GM18870 (cell line): Measurements from ENCODE around the gene ZNF592.

Experiments used
- ATAC-seq: cut with Tn5 transposase; IDR thresholded peaks from one replicate; pipeline ENCODE4 v1.9.1; 2021; ENCODE audit warnings: moderate library complexity; ENCODE audit not compliant: unreplicated experiment

The ZNF592 gene

DNA sequence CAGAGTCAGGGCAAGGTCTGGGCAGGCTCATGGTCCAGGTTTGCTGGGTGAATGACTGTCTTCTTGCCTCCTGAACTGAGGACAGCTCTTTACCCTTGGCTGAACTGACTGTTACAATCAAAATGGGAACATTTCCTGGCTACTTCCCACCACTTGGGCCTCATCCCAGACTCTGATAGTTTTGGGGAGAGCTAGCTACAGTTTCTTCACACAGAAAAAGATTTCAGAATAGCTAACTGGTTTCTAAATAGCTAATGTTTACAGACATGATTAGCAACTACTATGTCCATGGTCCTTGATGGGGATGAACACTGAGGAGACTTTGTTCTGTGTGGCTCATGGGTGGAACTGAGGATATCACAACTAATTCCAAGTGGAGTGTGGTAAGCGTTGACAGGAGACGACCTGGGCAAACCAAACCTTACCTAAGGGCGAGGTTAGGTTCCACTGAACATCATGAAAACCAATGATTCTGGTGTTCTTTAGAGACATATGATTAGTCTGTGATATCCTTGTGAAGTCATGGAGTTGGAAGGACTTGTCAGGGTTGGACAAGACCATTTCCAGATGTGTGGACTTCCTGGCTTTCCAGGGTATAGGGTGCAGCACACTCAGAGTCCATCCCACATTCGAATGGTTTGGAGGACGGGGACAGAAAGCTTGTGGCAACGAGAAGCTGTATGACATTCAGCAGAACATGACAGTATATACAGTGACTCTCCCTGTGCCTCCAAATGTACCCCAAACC, 76.0 kb downstream of the ZNF592 start:
- no peak for ATAC-seq

- ATAC-seq, result no peak
These were observed 78.0 kb downstream of the ZNF592 start for GRCh38 chr15:84826369-84826823.

DNA sequence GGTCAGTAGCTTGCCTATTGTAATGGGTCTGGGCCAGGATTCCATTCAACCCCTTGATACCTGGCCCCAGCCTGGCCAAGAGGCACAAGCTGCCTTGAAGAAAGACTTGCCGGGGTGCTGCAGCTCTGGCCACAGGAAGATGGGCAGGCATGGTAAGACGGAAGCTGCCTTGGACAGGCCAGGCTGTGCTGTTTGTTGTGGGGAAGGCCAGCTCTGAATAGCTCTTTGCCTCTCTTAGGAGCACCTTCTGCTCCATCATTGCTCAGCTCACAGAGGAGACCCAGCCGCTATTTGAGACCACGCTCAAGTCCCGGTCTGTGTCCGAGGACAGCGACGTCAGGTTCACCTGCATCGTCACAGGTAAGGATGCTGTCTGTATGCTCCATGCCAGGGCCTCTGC, 78.9 kb downstream of the ZNF592 start:
- no peak for ATAC-seq

DNA sequence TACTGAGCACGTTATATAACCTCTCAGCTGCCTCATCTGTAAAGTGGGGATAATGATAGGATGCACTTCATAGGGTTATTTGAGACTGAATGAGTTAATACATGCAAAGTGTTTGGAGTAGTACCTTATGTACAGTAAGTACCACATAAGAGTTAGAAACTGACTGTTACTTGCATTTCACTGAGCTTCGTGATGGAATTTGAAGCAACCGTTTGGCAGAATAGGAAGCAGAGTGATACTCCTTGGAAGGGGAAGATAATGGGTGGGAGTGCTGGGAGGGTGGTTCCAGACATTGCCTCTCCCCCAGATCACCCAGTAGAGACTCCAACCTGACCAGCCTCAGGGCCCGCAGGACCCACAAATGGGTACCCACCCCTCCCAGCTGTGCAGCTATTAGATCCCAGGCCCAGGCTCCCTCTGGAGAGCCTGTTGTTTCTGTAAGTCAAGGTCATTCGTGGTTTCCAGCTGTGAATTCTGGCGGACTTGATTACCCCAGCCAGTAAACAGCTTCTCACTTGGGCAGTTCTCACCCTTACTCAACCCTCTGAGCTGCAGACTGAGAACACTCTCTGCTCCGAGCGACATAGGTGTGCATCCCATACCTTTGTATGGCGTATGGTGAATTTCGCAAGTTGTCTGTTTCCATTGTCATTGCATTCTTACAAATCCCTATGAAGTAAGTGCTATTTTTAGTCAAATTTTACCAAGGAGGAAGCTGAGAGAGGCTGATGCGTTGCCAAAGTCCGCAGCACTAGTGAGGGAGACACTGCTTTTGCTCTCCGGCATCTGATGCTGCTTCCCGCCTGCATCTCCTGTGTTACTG, 79.9 kb downstream of the ZNF592 start:
- ATAC-seq, result no peak

DNA sequence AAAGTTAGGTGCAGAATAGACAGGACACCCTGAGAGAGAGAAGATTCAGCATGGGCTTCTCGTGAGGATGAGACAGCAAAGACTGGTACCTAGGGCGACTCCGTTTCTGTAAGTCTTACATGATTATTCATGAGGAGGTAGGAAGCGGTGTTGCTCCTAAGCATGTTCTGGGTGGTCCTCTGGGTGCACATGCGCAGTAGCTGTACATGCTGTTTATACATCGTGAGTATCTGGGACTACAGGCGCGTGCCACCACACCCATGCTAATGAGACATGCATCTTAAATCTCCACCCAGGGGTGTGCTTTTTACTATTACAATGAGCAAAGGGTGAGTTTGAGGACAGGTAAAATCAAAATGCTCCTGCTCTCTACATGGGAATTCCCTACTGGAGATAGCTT, 81.0 kb downstream of the ZNF592 start:
- ATAC-seq, result no peak

- ATAC-seq, result no peak
These were observed 81.6 kb downstream of the ZNF592 start for GRCh38 chr15:84830036-84830435.

DNA sequence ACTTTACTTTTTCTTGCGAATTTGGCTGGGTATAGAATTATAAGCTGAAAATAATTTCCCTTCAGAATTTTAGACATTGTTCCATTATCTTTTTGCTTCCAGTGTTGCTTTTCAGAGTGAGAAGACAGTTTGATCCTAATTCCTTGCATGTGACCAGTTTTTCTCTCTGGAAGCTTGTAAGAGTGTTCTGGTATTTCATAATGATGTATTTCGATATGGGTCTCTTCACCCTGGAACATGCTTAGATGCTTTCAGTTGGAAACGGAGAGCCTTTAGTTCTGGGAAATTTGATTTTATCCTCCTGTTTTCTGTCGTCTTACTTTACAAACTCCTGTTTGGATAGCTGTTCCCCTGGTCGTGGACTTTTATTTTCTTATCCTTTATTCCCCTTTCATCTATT, 82.6 kb downstream of the ZNF592 start:
- ATAC-seq, result no peak

- no peak for ATAC-seq
These were observed 83.2 kb downstream of the ZNF592 start for GRCh38 chr15:84831613-84832012.

GRCh38 chr15:84832448-84833040, 84.2 kb downstream of the ZNF592 start:
- no peak for ATAC-seq

GRCh38 chr15:84833447-84834228, 85.2 kb downstream of the ZNF592 start:
- ATAC-seq, result no peak

GRCh38 chr15:84834229-84834955, 86.0 kb downstream of the ZNF592 start:
- no peak for ATAC-seq

DNA sequence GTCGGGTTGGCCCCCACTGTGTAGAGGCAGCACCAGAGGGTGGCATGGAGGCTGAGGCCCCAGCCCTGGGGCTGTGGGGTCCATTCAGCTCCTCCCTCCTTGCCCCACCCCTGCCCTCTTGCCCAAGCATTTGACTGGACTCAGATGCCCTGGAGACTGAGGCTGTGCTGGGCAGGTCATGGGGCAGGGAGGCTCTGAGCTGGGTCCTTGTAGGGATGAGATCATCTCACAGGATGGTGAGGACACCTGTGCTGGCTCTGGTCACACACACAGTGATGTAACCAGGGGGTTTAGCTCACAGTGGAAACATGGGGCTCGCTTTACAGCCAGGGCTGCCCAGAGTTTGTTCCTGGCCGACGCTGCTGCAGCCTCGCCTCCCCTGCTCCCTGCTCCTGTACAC, 86.6 kb downstream of the ZNF592 start:
- no peak for ATAC-seq

DNA sequence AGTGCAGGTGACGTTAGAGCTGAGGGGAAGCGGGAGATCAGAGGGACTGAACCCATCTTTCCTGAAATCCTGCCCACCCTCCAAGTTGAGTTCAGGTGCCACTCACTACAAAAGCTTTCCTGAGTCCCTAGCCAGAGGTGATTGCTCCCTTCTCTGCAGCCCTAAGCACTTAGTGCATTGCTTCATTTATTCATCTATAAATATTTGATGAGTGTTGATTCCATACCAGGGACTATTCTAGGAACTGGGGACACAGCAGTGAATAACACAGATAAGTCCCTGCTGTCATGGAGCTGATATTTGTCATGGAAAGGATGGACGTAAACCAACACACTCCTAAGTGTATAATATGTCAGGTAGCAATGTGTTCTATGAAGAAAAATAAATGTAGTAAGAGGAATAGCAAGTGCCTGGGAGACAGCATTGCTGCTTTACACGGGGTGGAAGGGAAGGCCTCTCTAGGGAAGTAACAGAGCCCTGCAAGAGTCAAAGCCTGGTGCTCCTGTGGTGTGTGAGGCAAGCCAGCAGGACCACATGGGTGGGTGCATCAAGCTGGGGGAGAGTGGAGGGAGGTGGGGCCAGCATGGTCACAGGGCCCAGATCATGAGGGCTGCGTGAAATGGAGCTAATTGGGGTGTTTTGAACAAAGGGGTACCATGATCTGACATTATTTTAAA, 87.4 kb downstream of the ZNF592 start:
- ATAC-seq, result no peak

DNA sequence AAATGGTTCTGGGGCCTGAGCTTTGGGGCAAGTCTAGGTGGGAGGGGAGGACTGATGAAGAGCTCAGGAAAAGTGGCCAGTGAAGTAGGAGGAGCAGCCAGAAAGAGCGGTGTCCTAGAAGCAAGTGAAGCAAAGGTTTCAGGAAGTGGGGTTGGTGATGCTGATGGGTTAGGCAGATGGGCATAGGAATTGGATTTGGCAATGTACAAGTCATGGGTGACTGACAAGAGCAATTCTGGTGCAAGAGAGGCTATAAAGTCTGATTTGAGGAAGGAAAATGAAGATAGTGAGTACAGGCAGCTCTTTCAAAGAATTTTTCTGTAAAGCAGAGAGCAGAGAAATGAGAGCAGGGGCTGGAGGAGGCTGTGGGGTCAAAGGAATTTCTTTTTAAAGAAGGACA, 88.5 kb downstream of the ZNF592 start:
- ATAC-seq, result no peak

- no peak for ATAC-seq
These were observed 91.3 kb downstream of the ZNF592 start for GRCh38 chr15:84839714-84840113.

DNA sequence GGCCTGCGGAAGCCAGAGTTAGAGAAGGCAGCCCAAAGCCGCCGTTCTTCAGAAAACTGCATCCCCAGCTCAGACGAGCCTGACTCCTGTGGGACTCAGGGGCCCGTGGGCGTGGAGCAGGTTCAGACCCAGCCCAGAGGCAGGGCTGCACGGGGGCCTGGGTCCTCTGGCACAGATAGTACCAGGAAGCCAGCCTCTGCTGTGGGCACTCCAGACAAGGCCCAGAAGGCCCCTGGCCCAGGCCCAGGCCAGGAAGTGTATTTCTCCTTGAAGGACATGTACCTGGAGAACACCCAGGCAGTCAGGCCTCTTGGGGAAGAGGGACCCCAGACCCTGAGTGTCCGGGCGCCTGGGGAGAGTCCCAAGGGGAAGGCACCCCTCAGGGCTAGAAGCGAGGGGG, 91.9 kb downstream of the ZNF592 start:
- no peak for ATAC-seq

DNA sequence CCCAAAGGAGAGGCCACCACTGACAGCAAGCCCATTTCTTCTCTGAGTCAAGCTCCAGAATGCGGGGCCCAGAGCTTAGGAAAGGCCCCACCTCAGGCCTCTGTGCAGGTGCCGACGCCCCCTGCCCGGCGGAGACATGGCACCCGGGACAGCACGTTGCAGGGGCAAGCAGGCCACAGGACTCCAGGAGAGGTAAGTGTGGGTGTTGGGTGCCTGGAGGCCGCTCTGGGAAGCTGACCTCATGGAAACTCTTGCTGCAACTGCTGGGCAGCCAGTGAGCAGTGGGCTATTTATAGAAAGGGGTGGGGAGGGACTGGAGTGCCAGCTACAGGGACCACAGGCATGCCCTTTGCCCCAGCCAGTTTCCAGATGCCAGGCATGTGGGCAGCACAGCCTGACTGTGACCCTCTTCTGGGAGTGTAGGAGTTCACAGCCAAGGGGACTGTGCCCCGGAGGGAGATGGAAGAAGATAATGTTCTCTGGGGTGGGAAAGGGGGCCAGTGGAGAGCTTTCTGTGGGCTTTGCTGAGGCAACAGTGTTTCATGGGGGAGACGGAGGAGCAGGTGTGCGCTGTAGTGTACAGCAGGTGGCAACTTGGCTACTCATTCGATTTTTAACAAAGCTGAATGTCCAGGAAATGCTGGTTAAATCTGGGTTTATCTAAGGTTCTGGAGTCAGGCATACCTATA, 92.5 kb downstream of the ZNF592 start:
- ATAC-seq, result no peak

DNA sequence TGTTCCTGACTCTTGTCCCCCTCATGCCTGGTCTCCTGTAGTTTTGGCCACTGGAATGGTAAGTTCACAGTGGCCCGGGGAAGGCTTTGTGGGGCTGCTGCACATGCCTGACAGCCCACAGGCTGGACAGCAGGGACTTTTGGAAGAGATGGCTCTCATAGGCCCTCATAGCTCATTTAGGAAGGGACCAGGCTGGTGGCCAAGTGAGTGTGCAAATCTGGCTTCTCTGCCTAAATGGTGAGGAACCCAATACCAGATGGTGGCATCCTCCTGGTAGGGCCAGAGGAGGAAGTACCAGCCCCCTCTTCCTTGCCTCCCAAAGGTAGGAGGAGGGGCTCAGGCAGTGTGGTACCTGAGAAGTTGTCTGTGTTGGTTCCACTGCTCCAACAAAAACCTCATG, 94.4 kb downstream of the ZNF592 start:
- ATAC-seq, result no peak

GRCh38 chr15:84844964-84845363, 96.6 kb downstream of the ZNF592 start:
- no peak for ATAC-seq
